C4-2B (cell line): ENCODE data around the gene SLC8A2.

ENCODE experiments used
- CTCF ChIP-seq: fragments of 450-650 bp; conservative IDR thresholded peaks from 2 replicates; pipeline ENCODE4 v1.5.1; 2017; ENCODE audit warnings: mild to moderate bottlenecking
- ZFX ChIP-seq: fragments of 450-650 bp; IDR thresholded peaks from 2 replicates; pipeline ENCODE4 v1.6.1; 2017

- TF ChIP-seq ZFX, result no peak
- no peak for TF ChIP-seq CTCF
These were observed 18.3 kb upstream of the SLC8A2 start for GRCh38 chr19:47490031-47490430.
